Midbrain (tissue), 1 donor: ENCODE data around the gene KCNE1.
"Not testable (repeated sequence)": the region's sequence is repeated elsewhere in the genome, so short reads cannot be mapped to it uniquely, and the experiment has no call there.

Source experiments
- DNase-seq: peaks from one replicate; lab custom pipeline; 2025; lab: John Stamatoyannopoulos, UW

KCNE1 gene

DNA sequence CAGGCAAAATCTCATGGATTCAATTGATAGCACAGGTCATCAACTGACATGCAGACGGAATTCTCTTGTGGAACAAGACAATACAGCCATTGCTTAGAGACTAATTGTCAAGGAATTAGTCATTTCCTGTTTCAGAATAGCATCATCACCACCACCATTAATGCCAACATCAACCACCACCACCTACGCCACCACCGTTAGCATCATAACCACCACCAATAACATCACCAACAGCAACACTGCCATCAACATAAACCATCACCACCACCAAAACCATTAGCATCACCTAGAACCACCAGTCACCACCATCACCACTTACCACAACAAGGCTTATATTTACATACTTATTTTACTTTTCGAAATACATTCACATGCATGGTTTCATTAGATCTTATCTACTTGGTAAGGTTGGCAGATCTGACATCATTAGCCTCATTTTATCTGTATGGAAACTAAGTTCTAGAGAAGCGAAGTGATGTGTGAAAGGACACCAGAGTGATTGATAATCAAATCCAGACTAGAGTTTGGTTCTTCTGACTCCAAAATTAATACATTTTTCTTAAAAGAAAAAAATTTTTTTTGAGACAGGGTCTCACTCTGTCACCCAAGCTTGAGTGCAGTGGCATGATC lies 94.4 kb downstream of the KCNE1 start:
- DNase-seq = not testable (repeated sequence)

DNA sequence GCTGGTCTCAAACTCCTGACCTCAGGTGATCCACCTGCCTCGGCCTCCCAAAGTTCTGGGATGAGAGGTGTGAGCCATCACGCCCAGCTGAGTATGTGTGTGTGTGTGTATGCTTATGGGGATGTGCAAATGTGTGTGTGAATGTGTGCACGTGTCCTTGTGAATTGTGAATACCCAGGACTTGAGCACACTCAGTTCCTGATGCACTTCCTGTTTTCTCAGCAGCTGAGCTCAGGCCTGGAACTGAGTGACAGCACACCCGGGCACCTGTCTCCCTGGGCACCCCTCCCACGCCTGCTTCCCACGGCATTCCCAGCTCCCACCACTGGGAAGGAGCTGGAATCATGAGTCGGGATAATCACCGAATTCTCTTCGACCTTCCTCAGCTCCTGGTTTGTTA lies 104.7 kb downstream of the KCNE1 start:
- DNase-seq = not testable (repeated sequence)

DNA sequence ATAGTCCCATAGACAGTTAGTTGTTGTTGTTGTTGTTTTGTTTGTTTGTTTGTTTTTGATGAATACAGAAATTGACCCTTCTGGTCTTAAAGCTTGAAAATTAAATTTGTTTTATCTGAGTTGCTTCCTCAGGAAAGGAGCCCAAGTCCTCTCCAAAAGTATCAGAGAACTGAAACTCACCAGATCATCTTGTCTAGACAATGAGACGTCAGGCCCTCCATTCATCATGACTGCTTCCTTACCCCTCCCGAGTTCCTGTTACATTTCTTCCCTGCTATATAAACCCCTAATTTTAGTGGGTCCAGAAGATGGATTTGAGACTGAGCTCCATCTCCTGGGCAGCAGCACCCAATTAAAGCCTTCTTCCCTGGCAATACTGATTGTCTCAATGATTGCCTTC lies 105.3 kb downstream of the KCNE1 start:
- not testable (repeated sequence) for DNase-seq

DNA sequence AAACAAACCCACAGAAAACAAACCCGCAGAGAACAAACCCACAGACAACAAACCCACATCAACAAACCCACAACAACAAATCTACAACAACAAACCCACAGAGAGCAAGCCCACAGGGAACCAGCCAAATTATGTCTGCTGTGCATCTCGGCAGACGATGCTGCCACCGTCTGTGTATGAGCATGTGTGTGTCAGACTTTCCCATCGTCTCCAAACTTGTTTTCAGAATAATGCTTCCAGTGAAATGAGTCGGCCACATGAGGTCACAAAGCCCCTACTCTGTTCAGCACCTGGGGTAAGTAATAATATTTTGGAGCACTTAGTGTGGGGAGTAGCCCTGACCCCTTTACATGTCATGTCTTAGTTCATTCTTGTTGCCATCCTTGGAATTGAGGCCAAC lies 105.9 kb downstream of the KCNE1 start:
- DNase-seq = not testable (repeated sequence)

DNA sequence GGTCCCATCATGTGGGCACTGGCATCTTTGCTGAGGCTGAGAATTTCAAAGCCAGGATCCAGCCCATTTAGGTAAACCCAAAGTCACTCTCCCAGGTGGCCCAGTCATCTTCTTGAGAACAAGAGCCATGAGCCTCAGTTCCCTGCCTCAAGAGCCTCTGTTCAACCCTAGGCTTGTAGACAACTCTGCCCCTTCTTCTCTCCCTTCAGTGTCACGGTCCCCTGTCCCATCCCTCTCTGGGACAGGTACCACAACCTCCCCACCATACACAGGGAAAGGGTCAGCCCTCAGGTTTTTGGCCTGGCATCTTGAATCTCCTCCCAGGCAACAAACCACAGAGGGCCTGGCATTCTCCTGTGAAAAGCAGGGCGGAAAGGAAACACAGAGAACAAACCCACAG lies 106.3 kb downstream of the KCNE1 start:
- not testable (repeated sequence) for DNase-seq

DNA sequence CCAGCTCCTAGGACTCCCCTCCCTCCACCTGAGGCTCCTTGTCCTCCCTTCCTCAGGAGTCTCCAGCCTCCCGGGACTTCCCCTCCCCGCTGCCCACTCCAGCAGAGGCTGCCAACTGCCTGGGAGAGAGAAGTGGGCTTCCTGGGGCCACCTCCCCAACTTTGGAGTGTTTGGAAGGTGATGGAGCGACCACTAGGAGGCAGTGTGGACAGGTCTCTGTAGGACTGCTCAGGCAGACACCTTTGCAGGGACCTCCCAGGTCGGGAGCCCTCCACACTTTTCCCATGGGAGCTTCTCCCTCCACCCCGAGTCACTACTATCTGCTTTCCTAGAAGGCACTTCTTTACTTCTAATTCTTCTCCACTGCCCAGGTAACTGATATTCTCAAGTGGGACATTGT lies 107.3 kb downstream of the KCNE1 start:
- not testable (repeated sequence) for DNase-seq

DNA sequence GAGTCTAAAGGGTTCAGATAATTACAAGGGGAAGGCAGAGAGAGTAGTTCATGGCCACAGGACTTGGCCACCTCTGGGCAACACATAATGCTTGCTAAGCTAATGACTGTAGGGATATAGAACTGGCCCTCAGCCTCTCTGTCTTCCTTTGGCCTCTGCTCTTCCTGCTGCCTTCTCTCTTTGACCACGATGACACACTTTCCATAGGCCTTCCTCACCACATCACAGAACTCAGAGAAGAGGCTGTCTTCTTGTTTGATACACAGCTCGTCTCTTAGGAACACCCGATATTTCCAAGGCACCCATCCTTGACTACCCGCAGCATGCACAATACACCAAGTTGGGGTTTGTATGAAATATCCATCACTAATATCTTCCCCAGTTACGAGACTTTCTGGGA lies 111.5 kb downstream of the KCNE1 start:
- not testable (repeated sequence) for DNase-seq
